ENCODE measurements around the gene PITPNC1.

DNA sequence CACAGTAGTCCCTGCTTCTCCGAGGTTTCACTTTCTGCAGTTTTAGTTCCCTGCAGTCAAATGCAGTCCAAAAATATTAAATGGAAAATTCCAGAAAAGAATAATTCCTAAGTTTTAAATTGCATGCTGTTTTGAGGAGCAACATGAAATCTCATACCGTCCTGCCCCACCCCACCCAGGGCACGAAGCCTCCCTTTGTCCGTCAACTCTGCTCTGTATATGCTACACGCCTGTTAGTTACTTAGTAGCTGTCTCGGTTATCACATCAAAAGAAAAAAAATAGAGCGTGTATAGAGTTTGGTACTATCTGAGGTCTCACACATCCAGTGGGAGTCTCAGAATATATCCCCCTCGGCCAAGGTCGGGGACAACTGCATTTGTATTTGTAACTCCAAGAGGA, 211.2 kb downstream of the PITPNC1 start:
- TF ChIP-seq EZH2 (IDR thresholded peaks at IDR 0.05; ENCODE audit: borderline replicate concordance, low read length), result no peak
- no peak for TF ChIP-seq CTCF (IDR thresholded peaks at IDR 0.05; ENCODE audit: low read length)

All from OCI-LY1 (cell line).